Measurements from ENCODE around the gene AKR1C3.
"Not testable (repeated sequence)": the region's sequence is repeated elsewhere in the genome, so short reads cannot be mapped to it uniquely, and the experiment has no call there.

The AKR1C3 gene

DNA sequence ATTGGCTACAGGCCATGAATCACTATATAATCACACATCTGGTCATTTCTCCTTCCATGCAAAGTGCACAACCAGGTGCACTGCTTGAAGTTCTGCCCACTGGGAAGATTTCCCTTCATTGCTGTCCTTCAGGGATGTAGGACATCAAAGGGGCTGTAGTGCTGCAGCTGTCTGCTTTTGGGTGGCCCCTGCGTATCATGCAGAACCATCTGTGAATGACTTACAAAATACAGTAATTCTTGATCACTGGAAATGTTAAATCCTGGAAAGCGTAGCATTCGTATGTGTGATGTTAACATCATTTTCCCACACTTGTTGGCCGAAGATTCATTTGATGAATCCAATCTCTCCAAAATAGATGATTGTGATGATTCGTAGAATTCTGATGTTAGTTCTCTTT, 22.4 kb downstream of the AKR1C3 start:
- POLR2A ChIA-PET, result no interaction called here
- no peak overlapping the region for H3K4me3 ChIP-seq (ENCODE audit: low read depth, low read length)
- DNase-seq (ENCODE audit: low read depth, low spot score), result no peak
- CTCF ChIA-PET, result no interaction called here
- TF ChIP-seq, protein P1, sequence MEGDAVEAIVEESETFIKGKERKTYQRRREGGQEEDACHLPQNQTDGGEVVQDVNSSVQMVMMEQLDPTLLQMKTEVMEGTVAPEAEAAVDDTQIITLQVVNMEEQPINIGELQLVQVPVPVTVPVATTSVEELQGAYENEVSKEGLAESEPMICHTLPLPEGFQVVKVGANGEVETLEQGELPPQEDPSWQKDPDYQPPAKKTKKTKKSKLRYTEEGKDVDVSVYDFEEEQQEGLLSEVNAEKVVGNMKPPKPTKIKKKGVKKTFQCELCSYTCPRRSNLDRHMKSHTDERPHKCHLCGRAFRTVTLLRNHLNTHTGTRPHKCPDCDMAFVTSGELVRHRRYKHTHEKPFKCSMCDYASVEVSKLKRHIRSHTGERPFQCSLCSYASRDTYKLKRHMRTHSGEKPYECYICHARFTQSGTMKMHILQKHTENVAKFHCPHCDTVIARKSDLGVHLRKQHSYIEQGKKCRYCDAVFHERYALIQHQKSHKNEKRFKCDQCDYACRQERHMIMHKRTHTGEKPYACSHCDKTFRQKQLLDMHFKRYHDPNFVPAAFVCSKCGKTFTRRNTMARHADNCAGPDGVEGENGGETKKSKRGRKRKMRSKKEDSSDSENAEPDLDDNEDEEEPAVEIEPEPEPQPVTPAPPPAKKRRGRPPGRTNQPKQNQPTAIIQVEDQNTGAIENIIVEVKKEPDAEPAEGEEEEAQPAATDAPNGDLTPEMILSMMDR (IDR thresholded peaks at IDR 0.05; ENCODE audit: insufficient read depth, low read length, missing control alignments), result no peak

DNA sequence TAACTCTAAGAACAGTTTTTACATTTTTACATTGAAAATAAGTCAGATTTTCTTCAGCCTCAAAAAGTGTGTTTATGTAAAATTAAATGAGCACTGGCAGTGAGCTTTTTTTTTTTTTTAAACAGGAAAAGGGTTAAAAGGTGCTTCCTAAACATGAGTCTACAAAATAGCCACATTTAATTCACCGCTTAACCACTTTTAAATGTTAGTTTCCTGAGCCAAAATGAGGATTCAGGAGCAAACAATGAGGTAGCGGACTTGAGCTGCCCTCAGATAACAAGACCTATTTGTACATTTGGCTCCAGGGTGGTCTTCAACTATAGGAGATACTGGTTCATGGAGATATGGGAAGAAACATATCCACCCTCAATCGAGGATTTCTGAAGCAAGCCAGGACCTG, 22.8 kb downstream of the AKR1C3 start:
- no peak overlapping the region for H3K4me3 ChIP-seq (ENCODE audit: low read depth, low read length)
- CTCF ChIA-PET, result no interaction called here
- POLR2A ChIA-PET, result no interaction called here
- TF ChIP-seq, protein P1 (IDR thresholded peaks at IDR 0.05; ENCODE audit: insufficient read depth, low read length, missing control alignments), result no peak
- no peak for DNase-seq (ENCODE audit: low read depth, low spot score)

DNA sequence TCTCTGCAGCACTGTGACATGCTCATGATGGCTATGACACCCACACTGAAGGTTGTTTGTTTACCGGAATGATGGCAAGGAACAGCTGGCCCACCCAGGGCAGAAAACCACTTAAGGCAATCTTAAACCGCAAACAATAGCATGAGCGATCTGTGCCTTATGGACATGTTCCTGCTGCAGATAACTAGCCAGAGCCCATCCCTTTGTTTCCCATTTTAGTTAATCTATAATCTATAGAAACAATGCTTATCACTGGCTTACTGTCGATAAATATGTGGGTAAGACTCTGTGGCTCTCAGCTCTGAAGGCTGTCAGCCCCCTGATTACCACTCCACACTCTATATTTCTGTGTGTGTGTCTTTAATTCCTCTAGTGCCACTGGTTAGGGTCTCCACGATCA, 25.8 kb downstream of the AKR1C3 start:
- H3K4me3 ChIP-seq (ENCODE audit: low read depth, low read length); CTCF ChIA-PET; DNase-seq (ENCODE audit: low read depth, low spot score); POLR2A ChIA-PET: not testable (repeated sequence)

DNA sequence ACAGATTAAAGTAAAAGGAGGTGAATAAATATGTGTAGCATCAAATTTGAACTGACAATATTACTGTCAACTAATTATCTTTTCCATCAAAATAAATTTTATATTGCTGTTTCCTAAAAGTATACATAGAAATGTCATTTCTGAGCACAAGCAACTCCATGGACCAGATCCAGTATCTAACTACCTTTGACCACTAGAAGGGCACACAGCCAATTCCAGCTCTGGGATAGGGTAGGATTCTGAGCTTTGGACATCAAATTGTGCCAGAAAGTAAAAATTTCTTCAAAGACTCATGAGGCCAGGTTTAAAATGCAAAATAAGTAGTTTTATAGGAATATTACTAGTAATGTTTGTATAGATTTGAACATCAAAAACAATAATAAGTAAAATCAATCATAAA, 29.7 kb downstream of the AKR1C3 start:
- ChIA-PET POLR2A (no interaction called here), CTCF (no interaction called here)
- H3K4me3 ChIP-seq (ENCODE audit: low read depth, low read length), result no peak overlapping the region
- TF ChIP-seq, protein P1 (IDR thresholded peaks at IDR 0.05; ENCODE audit: insufficient read depth, low read length, missing control alignments), result no peak
- DNase-seq (ENCODE audit: low read depth, low spot score), result no peak

DNA sequence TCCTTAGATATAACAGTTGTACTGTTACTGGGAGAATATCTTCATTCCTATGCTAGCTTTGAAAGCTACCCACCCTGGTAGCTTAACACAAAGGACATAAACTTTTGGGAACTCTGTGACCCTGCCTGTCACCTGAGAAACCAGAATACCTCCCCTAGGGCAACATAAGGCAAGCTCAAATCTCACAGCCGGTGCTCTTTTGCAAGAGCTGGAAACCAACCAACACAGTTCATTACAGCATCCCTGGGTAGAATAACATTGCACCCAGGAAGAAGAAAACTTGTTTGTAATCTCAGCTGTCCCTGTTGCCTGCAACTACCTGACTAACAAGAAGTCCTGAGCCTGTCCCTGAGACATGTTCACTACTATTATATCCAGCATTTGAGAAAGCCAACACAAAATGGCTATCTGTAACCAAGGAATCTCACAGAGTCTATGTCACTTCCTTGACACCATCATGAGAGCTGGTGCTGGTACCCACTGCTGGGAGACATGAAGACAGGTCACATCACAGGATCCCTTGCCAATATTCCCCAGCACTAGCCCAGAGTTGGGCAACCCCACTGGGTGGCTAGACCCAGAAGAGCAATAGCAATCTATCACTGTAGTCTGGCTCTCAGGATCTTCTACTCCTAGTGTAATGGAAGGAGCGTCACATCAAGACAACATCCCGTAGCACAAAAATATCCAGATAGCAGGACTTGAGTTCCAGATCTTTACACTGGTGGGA, 31.3 kb downstream of the AKR1C3 start:
- POLR2A ChIA-PET, result no interaction called here
- TF ChIP-seq, protein P1 (IDR thresholded peaks at IDR 0.05; ENCODE audit: insufficient read depth, low read length, missing control alignments), result no peak
- no peak overlapping the region for H3K4me3 ChIP-seq (ENCODE audit: low read depth, low read length)
- CTCF ChIA-PET, result no interaction called here
- no peak for DNase-seq (ENCODE audit: low read depth, low spot score)

DNA sequence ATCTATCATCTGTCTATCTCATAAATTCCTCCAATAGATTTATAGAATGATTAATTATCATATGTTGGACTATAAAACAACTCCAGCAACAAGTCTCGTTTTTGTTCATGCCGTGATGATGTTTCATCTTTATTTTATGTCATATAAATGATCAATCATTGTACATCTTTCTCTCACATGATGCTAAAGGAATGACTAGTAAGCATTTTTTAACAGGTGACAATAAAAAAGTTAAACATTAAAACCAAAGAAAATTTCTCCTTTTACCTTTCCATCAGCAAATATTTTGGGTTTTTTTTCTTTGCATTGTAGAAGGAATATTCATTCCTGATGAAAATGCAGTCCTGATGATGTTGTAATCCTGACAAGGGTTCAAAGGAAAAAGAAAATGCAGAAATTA, 41.4 kb downstream of the AKR1C3 start:
- DNase-seq (ENCODE audit: low read depth, low spot score), result no peak
- TF ChIP-seq, protein P1 (IDR thresholded peaks at IDR 0.05; ENCODE audit: insufficient read depth, low read length, missing control alignments), result no peak
- ChIA-PET CTCF (no interaction called here), POLR2A (no interaction called here)
- no peak overlapping the region for H3K4me3 ChIP-seq (ENCODE audit: low read depth, low read length)

DNA sequence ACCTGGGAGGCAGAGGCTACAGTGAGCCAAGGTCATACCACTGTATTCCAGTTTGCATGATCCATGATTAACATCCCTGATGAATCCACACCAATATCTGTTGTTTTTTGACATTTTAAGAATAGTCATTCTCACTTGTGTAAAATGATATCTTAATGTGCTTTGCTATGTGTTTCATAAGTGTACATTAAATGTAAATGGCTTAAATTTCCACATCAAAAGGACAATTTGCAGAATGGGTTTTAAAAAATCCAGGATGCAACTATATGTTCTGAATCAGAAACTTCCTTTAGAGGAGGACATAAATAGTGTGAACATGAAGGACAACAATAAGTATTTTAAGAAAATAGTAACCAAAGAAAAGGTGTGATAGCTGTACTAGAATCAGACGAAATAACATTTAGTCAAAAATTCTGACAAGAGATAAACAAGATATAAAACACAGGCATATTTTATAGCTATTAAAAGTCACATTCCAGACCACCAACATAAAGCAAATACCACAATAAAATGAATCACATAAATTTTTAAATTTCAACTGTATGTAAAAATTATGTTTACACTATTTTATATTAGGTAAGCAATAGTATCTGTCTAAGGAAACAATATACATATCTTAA, 42.4 kb downstream of the AKR1C3 start:
- ChIA-PET CTCF (no interaction called here), POLR2A (no interaction called here)
- no peak overlapping the region for H3K4me3 ChIP-seq (ENCODE audit: low read depth, low read length)
- DNase-seq (ENCODE audit: low read depth, low spot score), result no peak
- TF ChIP-seq, protein P1 (IDR thresholded peaks at IDR 0.05; ENCODE audit: insufficient read depth, low read length, missing control alignments), result no peak

DNA sequence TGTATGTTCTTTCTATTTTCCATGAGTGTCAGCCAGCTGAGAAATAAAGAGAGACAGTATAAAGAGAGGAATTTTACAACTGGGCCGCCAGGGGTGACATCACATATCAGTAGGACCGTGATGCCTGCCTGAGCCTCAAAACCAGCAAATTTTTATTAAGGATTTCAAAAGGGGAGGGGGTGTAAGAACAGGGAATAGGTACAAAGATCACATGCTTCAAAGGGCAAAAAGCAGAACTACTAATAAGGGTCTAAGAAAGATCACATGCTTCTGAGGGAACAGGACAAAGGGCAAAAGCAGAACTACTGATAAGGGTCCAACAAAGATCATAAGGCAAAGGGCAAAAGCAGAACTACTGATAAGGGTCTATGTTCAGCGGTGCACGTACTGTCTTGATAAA, 43.5 kb downstream of the AKR1C3 start:
- CTCF ChIA-PET; DNase-seq (ENCODE audit: low read depth, low spot score); POLR2A ChIA-PET; H3K4me3 ChIP-seq (ENCODE audit: low read depth, low read length): not testable (repeated sequence)
